HK-2 (cell line): ENCODE data around the gene MISFA.
"Not testable (repeated sequence)": the region's sequence is repeated elsewhere in the genome, so short reads cannot be mapped to it uniquely, and the experiment has no call there.

Experiments used
- DNase-seq: peaks from one replicate; pipeline ENCODE4 v3.0.0-alpha.2; 2018; ENCODE audit not compliant: unreplicated experiment

MISFA gene

GRCh38 chr11:18617688-18618341 is 18.2 kb downstream of the MISFA start:
- DNase-seq: no peak

GRCh38 chr11:18618342-18619025 is 18.9 kb downstream of the MISFA start:
- DNase-seq: no peak

GRCh38 chr11:18623707-18624106 is 24.1 kb downstream of the MISFA start:
- DNase-seq: no peak

GRCh38 chr11:18624161-18624560 is 24.6 kb downstream of the MISFA start:
- DNase-seq: no peak

DNA sequence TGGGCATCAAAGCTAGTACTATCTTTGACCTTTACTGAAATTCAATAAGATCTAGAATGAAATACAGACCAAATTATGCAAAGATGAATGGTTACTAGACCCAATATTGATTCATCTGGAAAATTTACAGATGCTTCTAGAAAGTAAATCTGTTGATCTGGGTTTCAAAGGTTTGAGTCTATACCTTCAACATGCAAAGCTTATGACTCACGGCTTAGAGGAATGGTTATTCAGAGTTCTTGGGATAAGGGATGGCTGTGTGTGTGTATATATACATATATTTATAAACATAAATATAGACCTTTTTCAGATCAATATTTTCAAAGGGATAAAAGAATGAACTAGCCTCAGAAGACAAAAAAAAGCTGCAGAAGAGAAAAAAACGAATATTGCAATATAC is 33.3 kb downstream of the MISFA start:
- DNase-seq: no peak

DNA sequence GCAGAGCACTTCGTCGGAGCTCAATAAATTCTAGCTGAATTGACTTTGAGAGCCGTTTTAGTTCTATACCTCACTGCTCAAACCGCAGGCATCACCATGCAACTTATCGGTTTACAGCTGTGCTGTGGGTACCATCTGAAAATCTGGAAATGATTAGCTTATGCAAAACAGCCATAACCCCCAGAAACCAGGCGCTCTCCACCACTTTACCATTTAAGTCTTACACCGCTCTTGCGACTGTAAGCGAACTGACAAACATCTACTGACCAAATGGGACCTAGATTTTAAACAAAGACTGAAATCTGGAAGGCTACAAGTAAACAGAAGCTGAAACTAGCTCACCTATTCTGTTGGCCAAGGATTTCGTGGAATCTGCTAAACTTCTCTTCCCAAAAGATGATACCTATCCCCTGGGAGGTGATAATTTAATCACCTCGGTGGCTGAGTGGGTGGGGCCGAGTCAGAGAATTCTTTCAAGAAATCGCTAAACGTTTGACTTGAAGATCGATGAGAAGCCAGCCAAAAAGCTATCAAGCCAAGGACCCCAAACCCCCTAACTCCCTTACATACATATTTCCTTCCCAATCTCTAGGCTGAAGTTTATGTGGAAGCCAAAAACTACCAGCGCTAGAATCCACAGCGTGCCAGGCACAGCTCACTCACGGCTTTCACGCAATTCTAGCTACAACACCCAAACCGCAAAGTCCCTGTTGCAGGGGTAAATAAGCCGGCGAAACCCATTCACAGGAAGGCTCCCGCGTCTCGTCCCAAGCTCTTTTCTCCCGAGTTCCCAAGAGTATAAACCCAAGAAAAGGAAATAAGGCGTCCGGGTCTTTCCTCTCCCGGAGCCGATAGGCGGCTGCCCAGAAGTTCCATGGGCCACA is 33.9 kb downstream of the MISFA start:
- peak; percentile 0 for DNase-seq

DNA sequence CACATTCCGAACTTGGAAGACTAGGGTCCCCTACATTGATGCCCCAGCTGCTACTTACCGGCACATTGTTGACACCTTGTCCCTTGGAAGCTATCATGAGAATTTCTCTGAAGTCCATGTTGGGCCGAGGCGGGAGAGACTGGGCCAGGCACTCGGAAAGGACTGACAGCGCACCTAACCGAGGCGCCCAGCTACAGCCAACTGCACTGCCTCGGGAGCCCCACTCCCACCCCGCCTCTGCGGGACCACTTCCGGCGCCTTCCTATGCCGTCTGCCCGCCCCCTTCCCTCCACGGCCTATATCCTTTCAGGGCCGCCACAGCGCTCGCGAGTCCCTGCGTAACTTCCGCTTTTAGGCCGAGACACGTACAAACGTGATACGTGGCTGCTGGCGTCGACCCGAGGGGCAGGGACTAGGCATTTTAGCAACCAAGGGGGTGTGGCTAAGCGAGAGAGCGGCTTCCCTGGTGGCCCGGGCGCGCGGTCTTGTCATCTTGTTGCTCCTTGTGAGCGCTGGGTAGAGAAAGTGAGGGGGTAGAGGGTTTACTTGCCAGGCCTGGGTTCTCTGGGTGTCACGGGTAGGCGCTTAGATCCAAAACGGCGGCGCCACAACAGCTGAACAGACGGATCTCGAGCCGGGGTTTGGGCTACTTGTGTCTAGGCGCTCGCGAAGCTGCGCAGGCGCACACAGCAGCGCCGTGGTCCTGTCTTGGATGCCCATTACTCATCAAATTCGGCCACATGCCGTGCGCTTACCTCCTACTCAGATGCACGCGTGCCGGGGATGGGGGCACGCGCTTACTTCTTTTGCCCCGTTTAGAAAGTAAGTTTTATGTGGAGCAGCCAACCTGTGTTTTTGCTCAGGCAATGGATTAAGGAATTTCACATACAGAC is 34.8 kb downstream of the MISFA start, which contains the start of gene SPTY2D1:
TSS of gene SPTY2D1 (minus strand) at position 203 of the 893 bp plus-strand sequence. CDS start at position 118, 85 bp downstream.
- DNase-seq: peak; percentile 94

DNA sequence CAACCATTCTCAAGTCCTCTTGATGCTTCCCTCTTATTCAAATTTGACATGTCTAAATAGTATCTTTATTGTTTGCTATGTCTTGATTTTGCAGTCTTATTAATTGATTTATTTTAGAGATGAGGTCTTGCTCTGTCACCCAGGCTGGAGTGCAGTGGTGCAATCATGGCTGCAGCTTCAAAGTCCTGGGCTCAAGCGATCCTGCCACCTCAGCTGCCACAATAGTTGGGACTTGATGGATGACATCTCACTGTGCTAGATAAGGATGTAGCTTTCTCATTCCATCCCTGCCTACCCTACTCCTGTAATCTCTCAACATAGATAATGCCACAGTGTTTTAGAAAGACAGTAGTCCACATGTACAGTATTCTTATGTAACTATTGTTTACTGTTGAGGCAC is 42.1 kb downstream of the MISFA start:
- no peak for DNase-seq

DNA sequence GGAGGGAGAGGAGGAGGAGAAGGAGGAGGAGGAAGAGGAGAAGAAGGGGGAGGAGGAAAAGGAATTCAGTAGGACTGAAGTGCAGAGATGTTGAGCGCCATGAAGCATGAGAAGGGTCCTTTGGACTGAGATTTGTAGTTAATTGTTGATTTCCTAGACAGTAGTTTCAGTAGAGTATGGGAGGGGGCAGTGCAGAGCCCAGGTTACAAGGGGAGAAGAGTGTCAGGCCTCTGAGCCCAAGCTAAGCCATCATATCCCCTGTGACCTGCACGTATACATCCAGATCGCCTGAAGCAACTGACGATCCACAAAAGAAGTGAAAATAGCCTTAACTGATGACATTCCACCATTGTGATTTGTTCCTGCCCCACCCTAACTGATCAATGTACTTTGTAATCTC is 43.4 kb downstream of the MISFA start:
- not testable (repeated sequence) for DNase-seq

GRCh38 chr11:18650353-18650752 is 50.8 kb downstream of the MISFA start:
- DNase-seq: no peak

GRCh38 chr11:18650859-18651557 is 51.4 kb downstream of the MISFA start:
- DNase-seq: peak; percentile 4
